HepG2 (cell line): Measurements from ENCODE around the gene BAZ1B. TPM values are rescaled to one million over a fixed set of nuclear protein-coding genes. Genes with fewer than 3 reads are reported as not detected.

Source experiments
- FOXJ3 ChIP-seq: sonication (generic); formaldehyde crosslinking; IDR thresholded peaks from 2 replicates; pipeline ENCODE4 v1.4.0; 2020; ENCODE audit warnings: missing genetic modification reagents, mild to moderate bottlenecking, borderline replicate concordance
- FUBP1 ChIP-seq: sonication (generic); formaldehyde crosslinking; IDR thresholded peaks from 2 replicates; pipeline ENCODE4 v1.5.1; 2020; ENCODE audit warnings: missing genetic modification reagents, mild to moderate bottlenecking, borderline replicate concordance
- GFI1 ChIP-seq: sonication (generic); formaldehyde crosslinking; IDR thresholded peaks from 2 replicates; pipeline ENCODE4 v1.5.0; 2020; ENCODE audit warnings: missing genetic modification reagents, mild to moderate bottlenecking, borderline replicate concordance
- MBNL3 ChIP-seq: fragments of 250-450 bp; sonication (Bioruptor Pico); conservative IDR thresholded peaks from 2 replicates; pipeline ENCODE4 v1.8.0; 2022; ENCODE audit warnings: mild to moderate bottlenecking, inconsistent platforms
- NCOA5 ChIP-seq: sonication (generic); formaldehyde crosslinking; IDR thresholded peaks from 2 replicates; pipeline ENCODE4 v1.4.0; 2020; ENCODE audit warnings: missing genetic modification reagents
- NFAT5 ChIP-seq: sonication (generic); formaldehyde crosslinking; IDR thresholded peaks from 2 replicates; pipeline ENCODE4 v1.4.0; 2020; ENCODE audit warnings: missing genetic modification reagents
- NFKBIZ ChIP-seq: IDR thresholded peaks from 2 replicates; pipeline ENCODE4 v1.6.1; 2018; ENCODE audit warnings: missing genetic modification reagents, missing compliant biosample characterization
- PAX8 ChIP-seq: sonication (generic); formaldehyde crosslinking; IDR thresholded peaks from 2 replicates; pipeline ENCODE4 v1.8.0; 2022; ENCODE audit warnings: mild to moderate bottlenecking, missing genetic modification reagents, borderline replicate concordance
- SMC3 ChIP-seq: IDR thresholded peaks from 2 replicates; pipeline ENCODE4 v1.6.1; 2011; ENCODE audit warnings: low read length, improper control_type of control experiment
- TMF1 ChIP-seq: sonication (generic); formaldehyde crosslinking; IDR thresholded peaks from 2 replicates; pipeline ENCODE4 v1.8.1; 2022; ENCODE audit warnings: low read depth, missing genetic modification reagents
- ZBTB33 ChIP-seq: sonication (generic); formaldehyde crosslinking; IDR thresholded peaks from 2 replicates; pipeline ENCODE4 v1.4.0; 2020; ENCODE audit warnings: missing genetic modification reagents
- ZFP36L1 ChIP-seq: sonication (generic); formaldehyde crosslinking; IDR thresholded peaks from 2 replicates; pipeline ENCODE4 v1.8.0; 2022; ENCODE audit warnings: mild to moderate bottlenecking, missing genetic modification reagents, moderate library complexity
- ZNF253 ChIP-seq: sonication (generic); formaldehyde crosslinking; IDR thresholded peaks from 2 replicates; pipeline ENCODE4 v1.8.0; 2022; ENCODE audit warnings: mild to moderate bottlenecking, missing genetic modification reagents, borderline replicate concordance
- ZNF260 ChIP-seq: sonication (generic); formaldehyde crosslinking; IDR thresholded peaks from 2 replicates; pipeline ENCODE4 v1.4.0; 2020; ENCODE audit warnings: missing genetic modification reagents, low read depth, mild to moderate bottlenecking, borderline replicate concordance
- ZNF333 ChIP-seq: sonication (generic); formaldehyde crosslinking; IDR thresholded peaks from 2 replicates; pipeline ENCODE4 v1.4.0; 2020; ENCODE audit warnings: mild to moderate bottlenecking, missing genetic modification reagents, borderline replicate concordance
- ZNF430 ChIP-seq: sonication (generic); formaldehyde crosslinking; IDR thresholded peaks from 2 replicates; pipeline ENCODE4 v1.9.0; 2021; ENCODE audit warnings: mild to moderate bottlenecking, missing genetic modification reagents
- ZNF543 ChIP-seq: sonication (generic); formaldehyde crosslinking; IDR thresholded peaks from 2 replicates; pipeline ENCODE4 v1.4.0; 2020; ENCODE audit warnings: mild to moderate bottlenecking, missing genetic modification reagents
- ZNF704 ChIP-seq: sonication (generic); formaldehyde crosslinking; IDR thresholded peaks from 2 replicates; pipeline ENCODE4 v1.8.1; 2023; ENCODE audit warnings: mild to moderate bottlenecking, inconsistent platforms, moderate library complexity, missing genetic modification reagents, borderline replicate concordance
- ZNF792 ChIP-seq: IDR thresholded peaks from 2 replicates; pipeline ENCODE4 v1.6.1; 2016
- polyA plus RNA-seq, 8 experiments: library from polyadenylated mRNA; depleted of rRNA in 3 of 8; stranded (reverse) in 7 of 8; unstranded in 1 of 8; fragments of >200 nt; fragmentation: Illumina TruSeq in 4 of 8; extraction: Trizol in 4 of 8; gene quantifications; 2 replicates each; pipeline versions ENCODE4 v1.2.1 to v1.2.3, GENCODE V29; 2011 to 2016; ENCODE audit warnings: low read depth in 4 of 8, missing spikeins in 1 of 8, mixed read lengths in 1 of 8; ENCODE audit not compliant: insufficient read depth in 1 of 8
- total RNA-seq, 5 experiments: library from RNA; depleted of rRNA; stranded (reverse); fragments of >200 nt; fragmentation: Illumina TruSeq; extraction: Trizol; gene quantifications; 2 replicates each; pipeline ENCODE4 v1.2.3, GENCODE V29; 2016; ENCODE audit warnings: low read depth in 1 of 5

The BAZ1B gene
- total and polyA plus RNA-seq, 2 of the 13 experiments (the other 11 are each of a cell fraction or from before 2014, with no cell fraction given), result 18.6 to 69.4 TPM

- TF ChIP-seq ZBTB33 (no peak; the same call in 1 of the 2 replicates), ZNF792 (CRISPR knock-in tag) (peak; percentile 32; the same call in 1 of the 2 replicates), FUBP1 (CRISPR knock-in tag) (no peak), TMF1 (0 out of 2 replicates have a peak, but pooled peaks have one; percentile 49), ZNF430 (CRISPR knock-in tag) (peak; percentile 65; the same call in 1 of the 2 replicates), SMC3 (no peak), MBNL3 (no peak), ZNF543 (CRISPR knock-in tag) (no peak), GFI1 (CRISPR knock-in tag) (no peak), FOXJ3 (CRISPR knock-in tag) (no peak), NFKBIZ (0 out of 2 replicates have a peak, but pooled peaks have one; percentile 35), ZNF704 (peak; percentile 84; the same call in 1 of the 2 replicates), ZNF260 (CRISPR knock-in tag) (no peak), NCOA5 (CRISPR knock-in tag) (no peak), ZFP36L1 (CRISPR knock-in tag) (no peak), NFAT5 (no peak; the same call in 1 of the 2 replicates), PAX8 (CRISPR knock-in tag) (0 out of 2 replicates have a peak, but pooled peaks have one; percentile 69), ZNF253 (no peak), ZNF333 (CRISPR knock-in tag) (no peak; the same call in 1 of the 2 replicates)
Measured at GRCh38 chr7:73522105-73522872, at the start of gene BAZ1B (continued).
